AG04450 (cell line): ENCODE data around the gene CELA3B. TPM values are rescaled to one million over a fixed set of nuclear protein-coding genes. Genes with fewer than 3 reads are reported as not detected.

Experiments used
- CTCF ChIA-PET: fragments of 300-600, 350-600 bp; formaldehyde crosslinking; extraction: SDS; loops from one replicate; lab custom pipeline; 2022; ENCODE audit warnings: antibody characterized with exemption, inconsistent platforms; lab: Charles Lee
- POLR2A ChIA-PET: fragments of 350-600 bp; formaldehyde crosslinking; extraction: SDS; loops from one replicate; lab custom pipeline; 2021; ENCODE audit warnings: antibody characterized with exemption, inconsistent platforms; lab: Yijun Ruan, JAX
- DNase-seq: peaks from one replicate; pipeline ENCODE4 v3.0.0-alpha.2; 2011; ENCODE audit warnings: low read depth, low spot score
- H3K27ac ChIP-seq: one replicate; pipeline ENCODE4 v1.5.1; 2012; ENCODE audit warnings: low read depth, low read length, control low read depth
- H3K27me3 ChIP-seq: one replicate; pipeline ENCODE4 v1.6.0; 2012; ENCODE audit warnings: low read length; ENCODE audit not compliant: control insufficient read depth, insufficient read depth
- H3K4me3 ChIP-seq: 2 replicates; pipeline ENCODE4 v1.5.1; 2011; ENCODE audit warnings: mild to moderate bottlenecking, low read depth, low read length, control low read depth
- H3K9me3 ChIP-seq: 2 replicates; pipeline ENCODE4 v1.5.1; 2012; ENCODE audit warnings: low read length; ENCODE audit not compliant: control insufficient read depth, insufficient read depth
- CTCF ChIP-seq: IDR thresholded peaks from 2 replicates; pipeline ENCODE4 v1.5.1; 2011; ENCODE audit warnings: low read depth, low read length, control low read depth, inconsistent platforms
- polyA plus RNA-seq: library from polyadenylated mRNA; depleted of rRNA; stranded (reverse); fragments of >200 nt; gene quantifications from 2 replicates; pipeline ENCODE4 v1.2.3, GENCODE V29; 2011

The CELA3B gene
- polyA plus RNA-seq, 1 experiment, result not detected

GRCh38 chr1:21938732-21939538 is 37.9 kb upstream of the CELA3B start:
- TF ChIP-seq CTCF, result no peak
- peak overlapping the region; percentile 80 for H3K27ac ChIP-seq
- no peaks in the 10 kb centered on the region for H3K27me3 ChIP-seq
- ChIA-PET CTCF (interaction anchor here (0.6 to 1.8 kb wide), 9 partner anchors 8 to 266 kb away, joined by 3 to 8 read pairs (median 4); no protein-coding TSS in a partner anchor), POLR2A (interaction anchor here (0.5 to 1.2 kb wide), 2 partner anchors 30 to 267 kb away, joined by 3 read pairs; no protein-coding TSS in a partner anchor)
- H3K4me3 ChIP-seq, result no peak overlapping the region
- no peak for DNase-seq
- no peaks in the 10 kb centered on the region for H3K9me3 ChIP-seq

- Histone ChIP-seq H3K27me3 (no peaks in the 10 kb centered on the region), H3K27ac (peak overlapping the region; percentile 80), H3K9me3 (no peaks in the 10 kb centered on the region), H3K4me3 (no peak overlapping the region)
- ChIA-PET POLR2A (interaction anchor here (0.6 kb wide), 1 partner anchor 14 kb away, joined by 3 read pairs; no protein-coding TSS in a partner anchor), CTCF (interaction anchor here (0.6 to 1.8 kb wide), 11 partner anchors 9 to 267 kb away, joined by 3 to 8 read pairs (median 4); no protein-coding TSS in a partner anchor)
- TF ChIP-seq CTCF, result peak; percentile 71
- peak; percentile 85 for DNase-seq
These were observed 37.0 kb upstream of the CELA3B start for GRCh38 chr1:21939650-21940374.

GRCh38 chr1:21940492-21940891 is 36.3 kb upstream of the CELA3B start:
- ChIA-PET POLR2A (no interaction called here), CTCF (interaction anchor here (0.9 to 1.8 kb wide), 5 partner anchors 9 to 23 kb away, joined by 4 to 8 read pairs (median 6); no protein-coding TSS in a partner anchor)
- Histone ChIP-seq H3K9me3 (no peaks in the 10 kb centered on the region), H3K4me3 (no peak overlapping the region), H3K27me3 (no peaks in the 10 kb centered on the region), H3K27ac (no peak overlapping the region)
- TF ChIP-seq CTCF, result no peak
- no peak for DNase-seq

GRCh38 chr1:21941370-21941769 is 35.5 kb upstream of the CELA3B start:
- DNase-seq, result no peak
- Histone ChIP-seq H3K27me3 (no peaks in the 10 kb centered on the region), H3K27ac (no peak overlapping the region), H3K9me3 (no peaks in the 10 kb centered on the region), H3K4me3 (no peak overlapping the region)
- ChIA-PET POLR2A (no interaction called here), CTCF (no interaction called here)
- no peak for TF ChIP-seq CTCF
